HUDEP-2 (cell line): Measurements from ENCODE around the gene ASB15.
A peak's percentile ranks its signal among the peaks of the same experiment; 100 is the strongest.

Source experiments
- DNase-seq, 76 experiments: peaks; one replicate each; lab custom pipeline; 2025; ENCODE audit not compliant: unreplicated experiment in 76 of 76; lab: John Stamatoyannopoulos, UW

Gene ASB15

DNA sequence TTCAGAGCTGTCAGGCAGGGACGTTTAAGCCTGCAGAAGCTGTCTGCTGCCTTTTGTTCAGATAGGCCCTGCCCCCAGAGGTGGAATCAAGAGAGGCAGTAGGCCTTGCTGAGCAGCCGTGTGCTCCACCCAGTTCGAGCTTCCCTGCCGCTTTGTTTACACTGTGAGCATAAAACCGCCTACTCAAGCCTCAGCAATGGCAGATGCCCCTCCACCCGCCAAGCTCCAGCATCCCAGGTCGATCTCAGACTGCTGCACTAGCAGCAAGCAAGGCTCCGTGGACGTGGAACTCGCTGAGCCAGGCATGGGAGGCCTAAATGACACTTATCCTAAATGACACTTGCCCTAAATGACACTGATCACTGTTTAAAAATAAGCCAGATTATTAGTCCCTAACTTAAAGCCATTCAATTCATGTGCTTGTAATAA is 6.8 kb upstream of the ASB15 start:
- DNase-seq, result peak in 6 of 76 experiments; percentile 6 to 20 (median 10)

GRCh38 chr7:123598657-123599056 is 3.0 kb upstream of the ASB15 start:
- no peak for DNase-seq

DNA sequence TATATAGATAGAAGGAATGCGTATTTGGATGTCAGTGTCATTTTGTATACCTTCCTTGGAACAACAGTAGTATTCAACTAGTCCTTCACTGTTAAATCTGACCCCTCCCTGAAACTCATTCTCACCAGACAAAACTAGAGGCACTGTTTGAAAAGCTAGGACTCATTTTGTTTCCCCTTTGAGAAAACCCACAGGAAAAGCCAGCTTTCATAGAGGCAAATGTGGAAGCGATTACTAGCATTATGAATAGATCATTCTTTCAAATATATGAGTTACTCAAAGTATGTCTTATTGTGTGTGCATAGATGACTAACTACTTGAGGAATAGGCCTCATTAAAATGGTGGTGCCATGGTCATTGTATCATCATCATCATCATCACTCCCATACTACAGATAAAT is 1.9 kb upstream of the ASB15 start:
- DNase-seq, result no peak

GRCh38 chr7:123600876-123601275 is 745 bp upstream of the ASB15 start:
- no peak for DNase-seq

GRCh38 chr7:123602648-123603047 is 1.0 kb downstream of the ASB15 start:
- no peak for DNase-seq

DNA sequence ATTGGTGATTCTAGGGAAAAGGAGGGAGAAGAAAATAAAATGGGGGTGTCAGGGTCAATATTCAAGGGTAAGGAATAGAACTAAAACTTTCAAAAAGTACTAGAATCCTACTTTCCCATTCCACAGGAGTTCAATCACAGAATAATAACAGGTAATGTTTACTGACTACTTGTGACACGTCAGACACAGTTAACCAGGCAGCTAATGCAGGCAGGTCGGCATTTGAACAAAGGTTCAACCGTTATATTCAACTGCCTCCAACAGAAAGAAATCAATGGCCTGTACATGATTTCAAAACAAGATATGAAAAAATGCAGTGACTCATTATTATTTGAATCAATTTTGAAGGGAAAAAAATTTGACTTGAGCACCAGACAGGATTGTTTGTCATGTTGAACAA is 3.1 kb downstream of the ASB15 start:
- no peak for DNase-seq

- DNase-seq, result no peak
Observed at GRCh38 chr7:123607423-123607975, 5.9 kb downstream of the ASB15 start.

GRCh38 chr7:123608991-123609882 is 7.6 kb downstream of the ASB15 start:
- DNase-seq, result no peak

DNA sequence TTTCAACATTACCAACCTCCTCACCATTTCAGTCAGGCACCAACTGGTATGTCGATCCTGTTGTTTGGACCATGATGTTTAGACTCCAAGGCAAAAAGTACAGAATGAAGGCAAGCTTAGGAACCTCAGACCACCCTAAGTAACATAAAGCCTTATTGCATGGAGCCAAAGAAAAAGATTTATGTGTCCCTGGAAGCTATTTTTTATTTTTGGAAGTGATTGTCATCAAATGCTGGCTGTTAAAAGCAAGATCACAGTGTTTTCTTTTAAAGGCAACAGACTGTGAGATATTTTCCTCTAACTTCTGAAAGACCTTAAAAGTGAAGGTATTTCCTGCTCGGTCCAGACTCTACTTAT is 8.2 kb downstream of the ASB15 start:
- no peak for DNase-seq

- DNase-seq, result no peak
Observed at GRCh38 chr7:123612024-123612423, 10.4 kb downstream of the ASB15 start.

- no peak for DNase-seq
Observed at GRCh38 chr7:123615344-123615743, 13.7 kb downstream of the ASB15 start.

GRCh38 chr7:123616223-123616622 is 14.6 kb downstream of the ASB15 start:
- no peak for DNase-seq

DNA sequence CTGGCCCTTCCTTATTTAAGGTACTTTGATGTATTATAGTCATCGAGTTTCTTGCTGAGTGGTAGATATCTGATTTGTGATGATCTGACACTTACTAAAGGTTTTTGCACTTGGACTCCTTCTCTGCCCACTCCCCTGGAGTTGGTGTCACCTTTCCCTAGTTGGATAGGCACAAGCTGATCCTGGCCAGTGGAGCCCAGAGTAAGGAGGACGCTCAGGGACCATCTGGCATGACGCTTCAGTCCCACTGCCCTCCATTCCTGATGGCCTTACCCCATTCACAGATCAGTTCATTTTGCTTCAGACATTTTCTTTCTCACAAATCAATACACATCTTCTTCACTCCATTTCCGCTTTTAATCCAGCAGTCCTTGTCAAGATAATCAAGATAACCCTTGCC is 20.1 kb downstream of the ASB15 start:
- DNase-seq, result no peak

DNA sequence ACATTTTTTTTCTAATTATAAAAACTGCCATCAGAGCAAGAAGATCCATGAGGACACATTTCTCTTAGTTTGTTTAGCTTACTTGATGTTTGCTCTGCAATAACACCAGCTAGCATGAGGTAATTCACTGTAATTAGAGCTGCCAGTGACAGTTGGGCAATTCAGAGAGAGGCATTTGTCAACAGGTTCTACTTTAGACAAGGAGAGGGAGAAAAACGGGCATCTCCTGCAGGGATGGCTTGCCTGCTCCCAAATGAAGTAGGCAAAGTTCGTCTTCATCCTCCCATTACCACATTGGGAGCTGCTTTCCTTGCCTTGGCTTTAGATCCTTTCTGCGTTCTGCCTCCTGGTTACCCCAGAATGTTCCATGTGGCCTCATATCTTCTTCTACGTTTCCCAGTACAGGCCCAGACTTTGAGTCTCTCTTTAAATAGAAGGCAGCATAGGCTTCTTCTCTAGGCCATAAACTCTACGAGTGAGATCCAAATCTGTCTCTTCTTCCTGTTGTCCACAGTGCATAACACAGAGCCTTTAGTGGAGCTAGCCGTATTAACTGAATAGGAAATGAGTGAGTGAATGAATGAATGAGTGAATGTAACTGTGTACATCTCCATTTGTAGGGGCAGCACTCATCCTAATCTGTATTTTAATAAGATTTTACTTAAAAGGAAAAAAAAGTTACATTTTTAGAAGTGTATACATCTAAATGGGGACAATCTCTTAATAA is 21.2 kb downstream of the ASB15 start:
- DNase-seq, result no peak

DNA sequence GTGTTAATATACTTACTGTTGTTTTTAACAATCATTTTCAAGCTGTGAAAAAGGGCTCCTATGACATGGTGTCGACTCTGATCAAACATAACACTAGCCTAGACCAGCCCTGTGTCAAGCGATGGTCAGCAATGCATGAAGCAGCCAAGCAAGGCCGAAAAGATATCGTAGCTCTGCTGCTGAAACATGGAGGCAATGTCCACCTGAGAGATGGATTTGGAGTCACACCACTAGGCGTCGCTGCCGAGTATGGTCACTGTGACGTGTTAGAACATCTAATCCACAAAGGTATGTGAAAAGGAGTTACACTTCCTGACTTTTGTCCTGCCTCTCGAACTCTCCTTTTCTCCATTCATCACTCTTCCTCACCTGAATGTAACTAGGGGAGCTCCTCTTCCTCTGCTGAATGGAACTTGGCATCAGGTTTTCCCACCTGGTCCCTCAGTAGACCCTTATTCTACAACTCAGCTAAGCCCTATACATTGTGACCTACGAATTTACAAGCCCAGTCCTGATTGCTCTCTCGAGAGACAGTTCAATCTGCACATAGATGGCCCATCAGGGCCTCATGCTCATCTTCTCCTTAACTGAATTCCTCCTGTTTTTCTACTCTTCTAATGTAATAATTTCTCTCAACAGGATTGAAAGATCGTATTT is 23.0 kb downstream of the ASB15 start:
- peak in 46 of 76 experiments; percentile 1 to 62 (median 27) for DNase-seq

- DNase-seq, result no peak
Observed at GRCh38 chr7:123625254-123625653, 23.6 kb downstream of the ASB15 start.

GRCh38 chr7:123627851-123628250 is 26.2 kb downstream of the ASB15 start:
- no peak for DNase-seq

GRCh38 chr7:123628829-123629228 is 27.2 kb downstream of the ASB15 start:
- no peak for DNase-seq

- no peak for DNase-seq
Observed at GRCh38 chr7:123629281-123629680, 27.7 kb downstream of the ASB15 start.

DNA sequence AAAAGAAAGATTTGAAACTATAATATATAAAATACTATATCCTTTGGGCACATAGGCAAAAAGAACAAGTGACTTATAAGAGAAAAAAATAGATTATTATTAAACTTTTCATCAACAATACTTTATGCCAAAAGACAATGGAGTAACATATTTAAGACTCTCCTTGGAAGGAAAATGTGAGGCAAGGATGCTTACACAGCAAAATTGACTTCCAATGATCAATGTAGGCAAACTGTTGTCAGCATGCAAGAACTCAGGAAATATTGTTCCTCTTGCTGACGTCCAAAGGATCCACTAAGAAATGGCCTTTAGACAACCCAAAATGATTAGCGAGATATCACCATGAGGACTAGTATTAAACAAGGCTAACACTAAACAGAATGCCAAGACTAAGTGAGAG is 31.2 kb downstream of the ASB15 start:
- DNase-seq, result no peak

- DNase-seq, result no peak
Observed at GRCh38 chr7:123633553-123633952, 31.9 kb downstream of the ASB15 start.
